GM23248 (cell line): ENCODE results near the gene SMARCD3.

Experiments used
- EZH2 ChIP-seq: fragments of 200-600 bp; sonication (generic); IDR thresholded peaks from 2 replicates; pipeline ENCODE4 v1.6.1; 2018; ENCODE audit warnings: antibody characterized with exemption, mild to moderate bottlenecking; ENCODE audit not compliant: insufficient read depth, poor library complexity, severe bottlenecking
- EZH2phosphoT487 ChIP-seq: fragments of 200-600 bp; sonication (generic); IDR thresholded peaks from 2 replicates; pipeline ENCODE4 v1.6.1; 2018; ENCODE audit warnings: antibody characterized with exemption, moderate library complexity, mild to moderate bottlenecking, low read depth; ENCODE audit not compliant: insufficient read depth

GRCh38 chr7:151246102-151246850 is 2.2 kb downstream of the SMARCD3 start:
- TF ChIP-seq EZH2phosphoT487 = no peak
- TF ChIP-seq EZH2 = no peak
